Measurements from ENCODE around the gene GLIS1.

DNA sequence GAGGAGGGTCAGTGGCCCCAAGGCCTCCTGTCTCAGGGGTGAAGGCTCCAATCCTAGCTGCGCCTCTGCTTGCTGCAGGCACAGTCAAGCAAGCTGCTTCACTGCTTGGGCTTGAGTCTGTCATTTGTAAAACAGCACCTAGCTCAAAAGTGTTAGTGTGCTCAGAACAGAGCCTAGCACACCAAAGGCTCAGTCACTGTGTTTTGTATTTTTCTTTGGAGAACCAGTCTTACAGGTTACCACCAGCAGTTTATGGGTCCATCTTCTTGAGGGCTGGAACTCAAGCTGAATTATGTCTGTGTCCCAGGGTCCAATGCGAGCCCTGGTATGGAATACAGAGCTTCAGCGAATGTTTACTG lies 166.2 kb downstream of the GLIS1 start:
- TF ChIP-seq CBFB (CRISPR knock-in tag; IDR thresholded peaks at IDR 0.05; ENCODE audit: low read depth) (no peak), STAT6 (CRISPR knock-in tag; conservative IDR thresholded peaks at IDR 0.05; ENCODE audit: low read depth) (no peak), FOXP1 (CRISPR knock-in tag; IDR thresholded peaks at IDR 0.05; ENCODE audit: borderline replicate concordance) (no peak), MYBL2 (CRISPR knock-in tag; IDR thresholded peaks at IDR 0.05) (no peak), FOXP4 (CRISPR knock-in tag; IDR thresholded peaks at IDR 0.05) (no peak), SP1 (CRISPR knock-in tag; conservative IDR thresholded peaks at IDR 0.05) (no peak), JUN (CRISPR knock-in tag; IDR thresholded peaks at IDR 0.05) (no peak), JAZF1 (CRISPR knock-in tag; IDR thresholded peaks at IDR 0.05) (no peak)
- TF ChIP-seq, protein P1, sequence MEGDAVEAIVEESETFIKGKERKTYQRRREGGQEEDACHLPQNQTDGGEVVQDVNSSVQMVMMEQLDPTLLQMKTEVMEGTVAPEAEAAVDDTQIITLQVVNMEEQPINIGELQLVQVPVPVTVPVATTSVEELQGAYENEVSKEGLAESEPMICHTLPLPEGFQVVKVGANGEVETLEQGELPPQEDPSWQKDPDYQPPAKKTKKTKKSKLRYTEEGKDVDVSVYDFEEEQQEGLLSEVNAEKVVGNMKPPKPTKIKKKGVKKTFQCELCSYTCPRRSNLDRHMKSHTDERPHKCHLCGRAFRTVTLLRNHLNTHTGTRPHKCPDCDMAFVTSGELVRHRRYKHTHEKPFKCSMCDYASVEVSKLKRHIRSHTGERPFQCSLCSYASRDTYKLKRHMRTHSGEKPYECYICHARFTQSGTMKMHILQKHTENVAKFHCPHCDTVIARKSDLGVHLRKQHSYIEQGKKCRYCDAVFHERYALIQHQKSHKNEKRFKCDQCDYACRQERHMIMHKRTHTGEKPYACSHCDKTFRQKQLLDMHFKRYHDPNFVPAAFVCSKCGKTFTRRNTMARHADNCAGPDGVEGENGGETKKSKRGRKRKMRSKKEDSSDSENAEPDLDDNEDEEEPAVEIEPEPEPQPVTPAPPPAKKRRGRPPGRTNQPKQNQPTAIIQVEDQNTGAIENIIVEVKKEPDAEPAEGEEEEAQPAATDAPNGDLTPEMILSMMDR (IDR thresholded peaks at IDR 0.05) = no peak
- TF ChIP-seq, protein P2, sequence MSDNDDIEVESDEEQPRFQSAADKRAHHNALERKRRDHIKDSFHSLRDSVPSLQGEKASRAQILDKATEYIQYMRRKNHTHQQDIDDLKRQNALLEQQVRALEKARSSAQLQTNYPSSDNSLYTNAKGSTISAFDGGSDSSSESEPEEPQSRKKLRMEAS (CRISPR knock-in tag; IDR thresholded peaks at IDR 0.05) = no peak
- TF ChIP-seq, protein P3, sequence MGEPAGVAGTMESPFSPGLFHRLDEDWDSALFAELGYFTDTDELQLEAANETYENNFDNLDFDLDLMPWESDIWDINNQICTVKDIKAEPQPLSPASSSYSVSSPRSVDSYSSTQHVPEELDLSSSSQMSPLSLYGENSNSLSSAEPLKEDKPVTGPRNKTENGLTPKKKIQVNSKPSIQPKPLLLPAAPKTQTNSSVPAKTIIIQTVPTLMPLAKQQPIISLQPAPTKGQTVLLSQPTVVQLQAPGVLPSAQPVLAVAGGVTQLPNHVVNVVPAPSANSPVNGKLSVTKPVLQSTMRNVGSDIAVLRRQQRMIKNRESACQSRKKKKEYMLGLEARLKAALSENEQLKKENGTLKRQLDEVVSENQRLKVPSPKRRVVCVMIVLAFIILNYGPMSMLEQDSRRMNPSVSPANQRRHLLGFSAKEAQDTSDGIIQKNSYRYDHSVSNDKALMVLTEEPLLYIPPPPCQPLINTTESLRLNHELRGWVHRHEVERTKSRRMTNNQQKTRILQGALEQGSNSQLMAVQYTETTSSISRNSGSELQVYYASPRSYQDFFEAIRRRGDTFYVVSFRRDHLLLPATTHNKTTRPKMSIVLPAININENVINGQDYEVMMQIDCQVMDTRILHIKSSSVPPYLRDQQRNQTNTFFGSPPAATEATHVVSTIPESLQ (CRISPR knock-in tag; IDR thresholded peaks at IDR 0.05) = no peak
- TF ChIP-seq, protein P4, sequence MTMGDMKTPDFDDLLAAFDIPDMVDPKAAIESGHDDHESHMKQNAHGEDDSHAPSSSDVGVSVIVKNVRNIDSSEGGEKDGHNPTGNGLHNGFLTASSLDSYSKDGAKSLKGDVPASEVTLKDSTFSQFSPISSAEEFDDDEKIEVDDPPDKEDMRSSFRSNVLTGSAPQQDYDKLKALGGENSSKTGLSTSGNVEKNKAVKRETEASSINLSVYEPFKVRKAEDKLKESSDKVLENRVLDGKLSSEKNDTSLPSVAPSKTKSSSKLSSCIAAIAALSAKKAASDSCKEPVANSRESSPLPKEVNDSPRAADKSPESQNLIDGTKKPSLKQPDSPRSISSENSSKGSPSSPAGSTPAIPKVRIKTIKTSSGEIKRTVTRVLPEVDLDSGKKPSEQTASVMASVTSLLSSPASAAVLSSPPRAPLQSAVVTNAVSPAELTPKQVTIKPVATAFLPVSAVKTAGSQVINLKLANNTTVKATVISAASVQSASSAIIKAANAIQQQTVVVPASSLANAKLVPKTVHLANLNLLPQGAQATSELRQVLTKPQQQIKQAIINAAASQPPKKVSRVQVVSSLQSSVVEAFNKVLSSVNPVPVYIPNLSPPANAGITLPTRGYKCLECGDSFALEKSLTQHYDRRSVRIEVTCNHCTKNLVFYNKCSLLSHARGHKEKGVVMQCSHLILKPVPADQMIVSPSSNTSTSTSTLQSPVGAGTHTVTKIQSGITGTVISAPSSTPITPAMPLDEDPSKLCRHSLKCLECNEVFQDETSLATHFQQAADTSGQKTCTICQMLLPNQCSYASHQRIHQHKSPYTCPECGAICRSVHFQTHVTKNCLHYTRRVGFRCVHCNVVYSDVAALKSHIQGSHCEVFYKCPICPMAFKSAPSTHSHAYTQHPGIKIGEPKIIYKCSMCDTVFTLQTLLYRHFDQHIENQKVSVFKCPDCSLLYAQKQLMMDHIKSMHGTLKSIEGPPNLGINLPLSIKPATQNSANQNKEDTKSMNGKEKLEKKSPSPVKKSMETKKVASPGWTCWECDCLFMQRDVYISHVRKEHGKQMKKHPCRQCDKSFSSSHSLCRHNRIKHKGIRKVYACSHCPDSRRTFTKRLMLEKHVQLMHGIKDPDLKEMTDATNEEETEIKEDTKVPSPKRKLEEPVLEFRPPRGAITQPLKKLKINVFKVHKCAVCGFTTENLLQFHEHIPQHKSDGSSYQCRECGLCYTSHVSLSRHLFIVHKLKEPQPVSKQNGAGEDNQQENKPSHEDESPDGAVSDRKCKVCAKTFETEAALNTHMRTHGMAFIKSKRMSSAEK (CRISPR knock-in tag; IDR thresholded peaks at IDR 0.05; ENCODE audit: borderline replicate concordance) = no peak
